ENCODE data around the gene FNIP1. TPM values are rescaled to one million over a fixed set of nuclear protein-coding genes. Genes with fewer than 3 reads are reported as not detected.

FNIP1 gene
- total RNA-seq, 3 donors from 2014 or later (not counting 1 experiment from before 2014, with no cell fraction given): 49.6 to 54.6 (median 50.8) TPM

- no peak for ATAC-seq
- H3K4me1 ChIP-seq (ENCODE audit: control insufficient read depth, insufficient read depth, low read length): no peaks in the 10 kb centered on the region
- H3K36me3 Mint-ChIP-seq: no peaks in the 10 kb centered on the region
- no peak overlapping the region for H3K4me3 ChIP-seq (ENCODE audit: low read length)
- no peaks in the 10 kb centered on the region for H3K9me3 ChIP-seq (ENCODE audit: control insufficient read depth, insufficient read depth, low read length)
- H3K27me3 ChIP-seq (ENCODE audit: control insufficient read depth, insufficient read depth, low read length): no peaks in the 10 kb centered on the region
- WGBS (ENCODE audit: insufficient coverage): 25% methylated on average over 2 of the region's 3 CpGs
- H3K4me1 Mint-ChIP-seq: no peaks in the 10 kb centered on the region
- H3K27me3 Mint-ChIP-seq (ENCODE audit: low read depth in 2 of 2): peaks cover 0 to 5% of the 10 kb centered on the region in 2 donors
- intact Hi-C loops (cut with micrococcal nuclease): no loop called here
- no peak for TF ChIP-seq CTCF (IDR thresholded peaks at IDR 0.05)
- DNase-seq: peak in 1 of 2 donors; percentile 52
- H3K4me3 Mint-ChIP-seq: no peak overlapping the region
- H3K9me3 Mint-ChIP-seq: no peaks in the 10 kb centered on the region
- H3K36me3 ChIP-seq (ENCODE audit: control insufficient read depth, insufficient read depth, low read length): no peaks in the 10 kb centered on the region
- no peak overlapping the region for H3K27ac Mint-ChIP-seq
- no peak overlapping the region for H3K27ac ChIP-seq (ENCODE audit: low read length)
Measured at GRCh38 chr5:131810510-131811249, 13.9 kb upstream of the FNIP1 start.

DNA sequence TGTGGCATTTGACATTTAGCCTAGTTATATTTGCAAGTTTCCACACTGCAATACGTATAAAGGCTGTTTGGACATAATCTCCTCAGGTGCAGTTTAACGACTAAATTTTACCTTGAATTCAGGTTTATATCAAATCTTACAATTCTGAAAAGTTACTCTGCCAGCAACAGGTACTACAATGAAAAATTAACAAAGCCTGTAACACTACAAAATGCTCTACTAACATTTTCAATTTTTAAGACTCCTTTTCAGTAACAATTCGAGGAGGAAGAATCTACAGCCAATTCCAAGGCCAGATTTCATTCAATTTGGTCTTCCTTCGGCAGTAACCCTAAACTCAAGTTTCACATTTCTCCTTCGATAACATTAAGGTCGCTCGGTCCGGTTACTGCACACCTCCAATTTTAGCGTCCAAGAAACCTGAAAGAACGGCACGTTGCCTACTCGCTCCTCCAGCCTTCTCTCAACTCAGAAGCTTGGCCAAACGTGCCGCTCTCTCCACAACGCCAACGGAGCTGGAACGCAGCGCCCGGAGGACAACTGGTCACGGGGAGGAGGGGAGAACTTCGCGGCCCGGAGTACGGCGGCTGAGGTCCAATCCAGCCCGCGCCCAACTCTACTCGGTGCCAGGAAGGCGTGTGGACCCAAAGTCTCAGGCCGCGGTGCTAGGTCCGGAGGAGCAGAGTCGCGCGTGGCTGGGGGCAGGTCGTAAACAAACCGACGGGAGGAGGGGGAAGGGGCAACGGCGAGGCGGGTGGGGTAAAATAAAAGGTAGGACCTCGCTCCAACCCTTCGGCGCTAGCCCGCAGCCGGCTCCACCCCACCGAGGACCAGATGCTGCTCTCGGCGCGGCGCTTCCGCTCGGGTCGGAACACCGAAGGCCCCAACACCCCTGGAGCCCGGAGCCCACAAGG lies 681 bp downstream of the FNIP1 start:
- peak overlapping the region; percentile 72 for H3K4me3 ChIP-seq (ENCODE audit: low read length)
- Mint-ChIP-seq H3K9me3 (no peaks in the 10 kb centered on the region), H3K27ac (peak overlapping the region; percentile 86 to 94), H3K27me3 (ENCODE audit: low read depth in 2 of 2) (no peaks in the 10 kb centered on the region), H3K4me1 (peaks cover 27 to 31% of the 10 kb centered on the region in 2 donors), H3K4me3 (peak overlapping the region; percentile 93), H3K36me3 (no peaks in the 10 kb centered on the region)
- DNase-seq (peak in 1 of 2 donors; percentile 54), ATAC-seq (peak; percentile 6 to 22 (median 18))
- peak overlapping the region; percentile 91 for H3K27ac ChIP-seq (ENCODE audit: low read length)
- H3K9me3 ChIP-seq (ENCODE audit: control insufficient read depth, insufficient read depth, low read length): no peaks in the 10 kb centered on the region
- TF ChIP-seq CTCF (IDR thresholded peaks at IDR 0.05): no peak
- H3K27me3 ChIP-seq (ENCODE audit: control insufficient read depth, insufficient read depth, low read length): no peaks in the 10 kb centered on the region
- H3K36me3 ChIP-seq (ENCODE audit: control insufficient read depth, insufficient read depth, low read length): no peaks in the 10 kb centered on the region
- intact Hi-C loops (cut with micrococcal nuclease): loop anchor here (2.0 to 5.0 kb wide), 5 partner anchors 49 to 696 kb away; partner anchors contain the start of genes ACSL6, IRF1 and RAPGEF6
- H3K4me1 ChIP-seq (ENCODE audit: control insufficient read depth, insufficient read depth, low read length): peaks cover 6% of the 10 kb centered on the region
- WGBS (ENCODE audit: insufficient coverage): under 1% methylated on average over 56 of the region's 56 CpGs

DNA sequence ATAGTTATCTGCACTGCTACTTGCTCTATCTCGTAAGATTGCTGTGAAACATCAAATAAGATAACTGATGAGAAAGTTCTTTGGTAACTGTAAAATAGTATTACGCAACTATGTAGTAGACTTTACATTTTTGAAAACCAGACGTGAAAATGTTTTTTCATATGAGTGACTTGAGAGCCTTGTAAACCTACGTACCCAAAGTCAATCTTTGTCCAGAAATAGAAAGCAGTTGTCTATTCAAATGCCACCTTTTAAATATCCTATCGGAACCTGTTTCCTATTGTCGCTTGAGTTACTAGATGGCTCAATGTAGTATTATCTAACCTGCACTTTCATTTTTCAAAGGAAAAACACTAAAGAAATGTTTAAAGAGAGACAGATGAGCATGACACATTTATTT lies 1.6 kb downstream of the FNIP1 start:
- peaks cover 6% of the 10 kb centered on the region for H3K4me1 ChIP-seq (ENCODE audit: control insufficient read depth, insufficient read depth, low read length)
- ATAC-seq: no peak
- H3K9me3 ChIP-seq (ENCODE audit: control insufficient read depth, insufficient read depth, low read length): no peaks in the 10 kb centered on the region
- no peaks in the 10 kb centered on the region for H3K36me3 ChIP-seq (ENCODE audit: control insufficient read depth, insufficient read depth, low read length)
- no peak overlapping the region for H3K4me3 ChIP-seq (ENCODE audit: low read length)
- no peaks in the 10 kb centered on the region for H3K9me3 Mint-ChIP-seq
- intact Hi-C loops (cut with micrococcal nuclease): loop anchor here (5.0 kb wide), 4 partner anchors 48 to 697 kb away; partner anchors contain the start of genes ACSL6 and IRF1
- TF ChIP-seq CTCF (IDR thresholded peaks at IDR 0.05): no peak
- H3K27me3 ChIP-seq (ENCODE audit: control insufficient read depth, insufficient read depth, low read length): no peaks in the 10 kb centered on the region
- peak overlapping the region; percentile 93 for H3K4me3 Mint-ChIP-seq
- H3K4me1 Mint-ChIP-seq: peaks cover 36 to 40% of the 10 kb centered on the region in 2 donors
- H3K27ac Mint-ChIP-seq: peak overlapping the region; percentile 86 to 94
- 50% methylated on average over 5 of the region's 6 CpGs for WGBS (ENCODE audit: insufficient coverage)
- H3K27ac ChIP-seq (ENCODE audit: low read length): no peak overlapping the region
- H3K27me3 Mint-ChIP-seq (ENCODE audit: low read depth in 2 of 2): no peaks in the 10 kb centered on the region
- no peaks in the 10 kb centered on the region for H3K36me3 Mint-ChIP-seq
- no peak for DNase-seq

Measured in natural killer cell (primary cell).